ENCODE results near the gene GRIK4. TPM values are rescaled to one million over a fixed set of nuclear protein-coding genes. Genes with fewer than 3 reads are reported as not detected.
A peak's percentile ranks its signal among the peaks of the same experiment; 100 is the strongest.

Gene GRIK4
- total and polyA plus RNA-seq, 11 donors: 0.04 to 0.45 (median 0.12) TPM; not detected in 6

DNA sequence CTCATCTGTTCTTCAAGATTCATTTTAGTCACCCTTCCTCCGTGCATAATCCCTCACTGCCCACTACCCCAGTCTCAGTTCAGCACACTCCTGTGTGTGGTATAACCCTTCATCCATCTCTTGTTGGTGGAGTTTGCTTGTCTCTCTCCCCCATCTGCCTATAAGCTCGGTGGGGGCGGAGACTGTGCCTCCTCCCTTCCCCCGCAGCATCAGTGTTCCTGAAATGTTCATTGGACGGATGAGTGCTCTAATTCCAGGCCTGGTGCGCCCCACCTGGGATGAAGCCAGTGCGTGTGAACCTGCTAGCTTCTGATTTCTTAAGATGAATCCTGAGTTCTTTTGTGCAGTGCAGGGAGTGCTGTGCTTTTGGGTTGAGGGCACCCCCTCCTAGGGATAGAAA lies 100.0 kb downstream of the GRIK4 start:
- intact Hi-C loops (cut with DNase I): no loop called here
- H3K27me3 ChIP-seq: no peaks in the 10 kb centered on the region
- H3K4me1 ChIP-seq: peaks cover 0 to 16% (median 3%) of the 10 kb centered on the region in 12 donors
- no peaks in the 10 kb centered on the region for H3K36me3 ChIP-seq
- DNase-seq (no peak), ATAC-seq (no peak)
- H3K4me3 ChIP-seq: no peak overlapping the region
- no peak for TF ChIP-seq POLR2A (IDR thresholded peaks at IDR 0.05)
- TF ChIP-seq, protein P1, sequence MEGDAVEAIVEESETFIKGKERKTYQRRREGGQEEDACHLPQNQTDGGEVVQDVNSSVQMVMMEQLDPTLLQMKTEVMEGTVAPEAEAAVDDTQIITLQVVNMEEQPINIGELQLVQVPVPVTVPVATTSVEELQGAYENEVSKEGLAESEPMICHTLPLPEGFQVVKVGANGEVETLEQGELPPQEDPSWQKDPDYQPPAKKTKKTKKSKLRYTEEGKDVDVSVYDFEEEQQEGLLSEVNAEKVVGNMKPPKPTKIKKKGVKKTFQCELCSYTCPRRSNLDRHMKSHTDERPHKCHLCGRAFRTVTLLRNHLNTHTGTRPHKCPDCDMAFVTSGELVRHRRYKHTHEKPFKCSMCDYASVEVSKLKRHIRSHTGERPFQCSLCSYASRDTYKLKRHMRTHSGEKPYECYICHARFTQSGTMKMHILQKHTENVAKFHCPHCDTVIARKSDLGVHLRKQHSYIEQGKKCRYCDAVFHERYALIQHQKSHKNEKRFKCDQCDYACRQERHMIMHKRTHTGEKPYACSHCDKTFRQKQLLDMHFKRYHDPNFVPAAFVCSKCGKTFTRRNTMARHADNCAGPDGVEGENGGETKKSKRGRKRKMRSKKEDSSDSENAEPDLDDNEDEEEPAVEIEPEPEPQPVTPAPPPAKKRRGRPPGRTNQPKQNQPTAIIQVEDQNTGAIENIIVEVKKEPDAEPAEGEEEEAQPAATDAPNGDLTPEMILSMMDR (IDR thresholded peaks at IDR 0.05): no peak
- H3K9me3 ChIP-seq: no peaks in the 10 kb centered on the region
- 81 to 87% (median 85%) methylated on average over 7 of the region's 7 CpGs for WGBS, 4 donors
- H3K27ac ChIP-seq: no peak overlapping the region

DNA sequence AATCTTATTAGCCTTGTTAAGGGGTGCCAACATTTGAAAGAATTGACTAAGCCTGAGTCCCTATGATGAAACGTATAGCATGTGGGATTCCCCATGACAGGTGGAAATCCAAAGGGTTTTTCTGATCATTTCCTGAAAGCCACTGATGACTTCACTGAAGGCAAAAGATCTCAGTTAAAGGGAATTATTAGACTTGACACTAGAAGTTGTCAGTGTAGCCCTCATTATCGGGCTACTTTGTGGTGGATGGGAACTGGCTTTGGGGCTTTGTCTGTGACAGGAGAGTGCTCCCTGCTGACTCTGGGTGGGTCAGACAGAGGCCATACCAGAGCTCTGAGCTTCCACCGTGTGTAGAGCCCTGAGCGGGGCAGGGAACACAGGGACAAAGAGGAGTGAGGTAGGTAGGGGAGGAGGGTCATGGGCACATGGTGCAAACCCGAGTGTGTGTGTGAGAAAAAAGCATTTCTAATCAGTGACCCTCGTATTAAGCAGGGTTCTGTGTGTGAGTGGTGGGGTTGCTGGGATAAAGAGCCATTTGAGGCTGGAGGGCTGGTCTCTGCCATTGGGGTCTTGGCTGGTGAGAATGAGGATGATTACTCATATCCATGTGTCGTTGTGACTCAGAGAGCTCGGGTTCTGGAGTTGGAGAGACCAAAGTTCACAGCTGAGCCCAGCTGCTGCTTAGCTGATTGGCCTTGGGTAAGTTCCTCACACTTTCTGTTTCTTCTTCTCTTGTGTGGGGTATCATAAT lies 101.1 kb downstream of the GRIK4 start:
- Histone ChIP-seq H3K4me3 (no peak overlapping the region), H3K27me3 (no peaks in the 10 kb centered on the region), H3K27ac (peak overlapping the region in 1 of 12 donors; percentile 8), H3K9me3 (peaks cover 0 to 4% (median 0%) of the 10 kb centered on the region in 12 donors), H3K36me3 (no peaks in the 10 kb centered on the region), H3K4me1 (peaks cover 0 to 16% (median 3%) of the 10 kb centered on the region in 12 donors)
- peak in 4 of 5 donors; percentile 19 to 81 (median 62) for DNase-seq
- intact Hi-C loops (cut with DNase I): no loop called here
- peak in 3 of 4 donors; percentile 67 to 90 (median 74) for ATAC-seq
- TF ChIP-seq POLR2A (IDR thresholded peaks at IDR 0.05): no peak
- TF ChIP-seq, protein P1 (IDR thresholded peaks at IDR 0.05): no peak
- WGBS, 4 donors: 53 to 58% (median 56%) methylated on average over 8 of the region's 8 CpGs

DNA sequence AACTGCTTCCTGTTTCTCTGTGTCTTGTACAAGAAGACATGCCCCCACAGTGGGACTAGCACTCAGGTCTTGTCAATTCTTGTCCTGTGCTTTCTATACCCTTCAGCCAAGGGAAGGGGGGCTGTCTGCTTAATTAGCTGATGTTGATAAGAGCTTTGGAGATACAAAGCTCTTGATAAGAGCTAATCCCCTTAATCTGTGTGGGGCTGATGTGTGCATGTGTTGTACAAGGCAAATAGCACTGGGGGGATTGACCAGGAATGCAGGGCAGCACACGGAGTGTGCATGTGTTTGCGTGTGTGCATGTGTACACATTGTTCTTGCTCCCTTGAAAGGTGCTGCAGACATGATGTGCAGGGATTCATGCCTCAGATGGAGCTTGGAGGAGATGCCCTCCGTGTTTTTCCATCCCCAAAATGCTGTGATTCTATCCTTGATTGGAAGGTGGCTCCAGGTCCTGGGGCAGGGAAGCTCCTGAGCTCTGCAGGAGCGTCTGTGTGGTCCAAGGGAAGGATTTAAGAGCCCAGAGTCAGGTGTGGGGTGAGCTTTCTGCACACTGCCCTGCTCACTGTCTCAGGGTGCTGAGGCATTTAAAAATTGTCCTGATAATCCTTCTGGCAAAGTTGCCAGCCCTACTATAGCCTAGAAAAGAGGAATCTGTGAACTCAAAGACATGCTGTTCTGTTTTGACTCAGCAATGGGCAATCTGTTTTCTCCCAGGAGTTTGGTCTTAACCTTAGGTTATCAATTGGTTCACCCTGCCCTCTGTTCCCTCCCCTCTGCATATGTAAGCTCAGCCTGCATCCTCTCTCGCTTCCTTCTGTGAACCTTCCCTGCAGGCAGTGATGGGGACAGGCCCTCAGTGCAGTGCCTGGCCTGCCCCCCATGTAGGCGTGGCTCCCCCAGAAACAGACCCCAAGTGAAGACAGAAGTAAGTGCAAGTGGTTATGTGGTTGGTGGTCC lies 102.0 kb downstream of the GRIK4 start:
- Histone ChIP-seq H3K4me3 (no peak overlapping the region), H3K27me3 (no peaks in the 10 kb centered on the region), H3K4me1 (peaks cover 0 to 13% (median 3%) of the 10 kb centered on the region in 12 donors), H3K9me3 (peaks cover 0 to 13% (median 4%) of the 10 kb centered on the region in 12 donors), H3K36me3 (no peaks in the 10 kb centered on the region), H3K27ac (no peak overlapping the region)
- 55 to 59% (median 56%) methylated on average over 6 of the region's 6 CpGs for WGBS, 4 donors
- ATAC-seq (no peak), DNase-seq (no peak)
- TF ChIP-seq POLR2A (IDR thresholded peaks at IDR 0.05): no peak
- TF ChIP-seq, protein P1 (IDR thresholded peaks at IDR 0.05): no peak
- intact Hi-C loops (cut with DNase I): no loop called here

DNA sequence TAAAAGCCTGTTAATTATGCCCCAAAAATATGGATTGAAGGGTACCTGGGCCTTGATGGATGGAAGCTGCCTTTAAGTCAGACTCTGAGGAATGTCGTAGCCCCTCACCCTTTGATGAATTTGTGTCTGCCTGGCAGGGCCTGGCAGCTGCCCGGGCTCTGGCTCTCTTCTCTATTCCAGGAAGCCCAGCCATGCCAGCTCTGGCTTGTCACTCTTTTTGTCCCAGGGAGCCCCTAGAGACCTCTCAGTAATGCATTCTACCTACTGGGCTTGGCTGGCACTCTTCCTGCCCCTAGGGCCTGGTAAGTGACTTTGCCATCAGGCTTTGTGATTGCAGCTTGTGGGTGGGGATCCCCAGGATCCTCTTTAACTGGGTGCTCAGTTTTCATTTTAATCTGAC lies 103.8 kb downstream of the GRIK4 start:
- Histone ChIP-seq H3K4me1 (peaks cover 0 to 10% (median 0%) of the 10 kb centered on the region in 12 donors), H3K27me3 (no peaks in the 10 kb centered on the region), H3K27ac (no peak overlapping the region), H3K9me3 (peaks cover 0 to 17% (median 6%) of the 10 kb centered on the region in 12 donors), H3K4me3 (no peak overlapping the region), H3K36me3 (no peaks in the 10 kb centered on the region)
- ATAC-seq (no peak), DNase-seq (no peak)
- intact Hi-C loops (cut with DNase I): no loop called here
- TF ChIP-seq POLR2A (IDR thresholded peaks at IDR 0.05): no peak
- TF ChIP-seq, protein P1 (IDR thresholded peaks at IDR 0.05): no peak
- WGBS, 4 donors: 55 to 68% (median 61%) methylated on average over 2 of the region's 2 CpGs
